UCSD-AML1 (cell line): ENCODE measurements around the gene CNKSR2.

Experiments used
- DNase-seq: peaks from one replicate; lab custom pipeline; 2025; ENCODE audit not compliant: unreplicated experiment; lab: John Stamatoyannopoulos, UW

The CNKSR2 gene

GRCh38 chrX:21374163-21374993 is at the start of gene CNKSR2:
Gene CNKSR2 (plus strand): TSS chrX:21374418. CDS start chrX:21374898, 480 bp downstream.
- DNase-seq = no peak

GRCh38 chrX:21354725-21355124 is 19.5 kb upstream of the CNKSR2 start:
- no peak for DNase-seq

- DNase-seq = no peak
These were observed 18.4 kb upstream of the CNKSR2 start for GRCh38 chrX:21355831-21356230.

- DNase-seq = no peak
These were observed 4.6 kb upstream of the CNKSR2 start for GRCh38 chrX:21369613-21370012.

- no peak for DNase-seq
These were observed 1.2 kb upstream of the CNKSR2 start for GRCh38 chrX:21373001-21373400.

GRCh38 chrX:21373637-21374162 is 518 bp upstream of the CNKSR2 start:
- no peak for DNase-seq

- DNase-seq = no peak
These were observed 933 bp downstream of the CNKSR2 start for GRCh38 chrX:21374994-21375707.

GRCh38 chrX:21375708-21376009 is 1.4 kb downstream of the CNKSR2 start:
- no peak for DNase-seq

- DNase-seq = no peak
These were observed 2.4 kb downstream of the CNKSR2 start for GRCh38 chrX:21376636-21377035.

- no peak for DNase-seq
These were observed 5.8 kb downstream of the CNKSR2 start for GRCh38 chrX:21379991-21380390.

- DNase-seq = no peak
These were observed 8.5 kb downstream of the CNKSR2 start for GRCh38 chrX:21382715-21383114.

- no peak for DNase-seq
These were observed 9.3 kb downstream of the CNKSR2 start for GRCh38 chrX:21383546-21383945.

GRCh38 chrX:21384178-21384577 is 10.0 kb downstream of the CNKSR2 start:
- DNase-seq = no peak

GRCh38 chrX:21394792-21395191 is 20.6 kb downstream of the CNKSR2 start:
- DNase-seq = no peak

GRCh38 chrX:21398426-21398825 is 24.2 kb downstream of the CNKSR2 start:
- DNase-seq = peak; percentile 14

GRCh38 chrX:21400408-21401121 is 26.3 kb downstream of the CNKSR2 start:
- DNase-seq = no peak

- DNase-seq = no peak
These were observed 34.1 kb downstream of the CNKSR2 start for GRCh38 chrX:21408307-21408706.

GRCh38 chrX:21408788-21409187 is 34.6 kb downstream of the CNKSR2 start:
- DNase-seq = no peak

GRCh38 chrX:21412029-21412428 is 37.8 kb downstream of the CNKSR2 start:
- DNase-seq = no peak

- no peak for DNase-seq
These were observed 38.7 kb downstream of the CNKSR2 start for GRCh38 chrX:21412883-21413282.

GRCh38 chrX:21427086-21427485 is 52.9 kb downstream of the CNKSR2 start:
- DNase-seq = no peak

- DNase-seq = no peak
These were observed 62.8 kb downstream of the CNKSR2 start for GRCh38 chrX:21437036-21437435.
